Activated naive CD8-positive, alpha-beta T cell (primary cell): Measurements from ENCODE around the gene L3MBTL1.

ENCODE experiments used
- H3K27ac Mint-ChIP-seq: one replicate; pipeline ENCODE4 v1.8.0; 2021; ENCODE audit warnings: mixed read lengths
- H3K27me3 Mint-ChIP-seq: one replicate; pipeline ENCODE4 v1.8.0; 2021; ENCODE audit warnings: mixed read lengths
- H3K36me3 Mint-ChIP-seq: one replicate; pipeline ENCODE4 v1.8.0; 2021; ENCODE audit warnings: mixed read lengths
- H3K4me1 Mint-ChIP-seq: one replicate; pipeline ENCODE4 v1.8.0; 2021; ENCODE audit warnings: low read depth, mixed read lengths
- H3K4me3 Mint-ChIP-seq: one replicate; pipeline ENCODE4 v1.8.0; 2021; ENCODE audit warnings: mild to moderate bottlenecking, mixed read lengths
- H3K9me3 Mint-ChIP-seq: one replicate; pipeline ENCODE4 v1.8.0; 2021; ENCODE audit warnings: low read depth, mixed read lengths

L3MBTL1 gene

GRCh38 chr20:43536817-43537440 is 29.4 kb downstream of the L3MBTL1 start:
- Mint-ChIP-seq H3K36me3 (no peaks in the 10 kb centered on the region), H3K27me3 (no peaks in the 10 kb centered on the region), H3K27ac (no peak overlapping the region), H3K4me1 (no peaks in the 10 kb centered on the region), H3K4me3 (no peak overlapping the region), H3K9me3 (no peaks in the 10 kb centered on the region)

DNA sequence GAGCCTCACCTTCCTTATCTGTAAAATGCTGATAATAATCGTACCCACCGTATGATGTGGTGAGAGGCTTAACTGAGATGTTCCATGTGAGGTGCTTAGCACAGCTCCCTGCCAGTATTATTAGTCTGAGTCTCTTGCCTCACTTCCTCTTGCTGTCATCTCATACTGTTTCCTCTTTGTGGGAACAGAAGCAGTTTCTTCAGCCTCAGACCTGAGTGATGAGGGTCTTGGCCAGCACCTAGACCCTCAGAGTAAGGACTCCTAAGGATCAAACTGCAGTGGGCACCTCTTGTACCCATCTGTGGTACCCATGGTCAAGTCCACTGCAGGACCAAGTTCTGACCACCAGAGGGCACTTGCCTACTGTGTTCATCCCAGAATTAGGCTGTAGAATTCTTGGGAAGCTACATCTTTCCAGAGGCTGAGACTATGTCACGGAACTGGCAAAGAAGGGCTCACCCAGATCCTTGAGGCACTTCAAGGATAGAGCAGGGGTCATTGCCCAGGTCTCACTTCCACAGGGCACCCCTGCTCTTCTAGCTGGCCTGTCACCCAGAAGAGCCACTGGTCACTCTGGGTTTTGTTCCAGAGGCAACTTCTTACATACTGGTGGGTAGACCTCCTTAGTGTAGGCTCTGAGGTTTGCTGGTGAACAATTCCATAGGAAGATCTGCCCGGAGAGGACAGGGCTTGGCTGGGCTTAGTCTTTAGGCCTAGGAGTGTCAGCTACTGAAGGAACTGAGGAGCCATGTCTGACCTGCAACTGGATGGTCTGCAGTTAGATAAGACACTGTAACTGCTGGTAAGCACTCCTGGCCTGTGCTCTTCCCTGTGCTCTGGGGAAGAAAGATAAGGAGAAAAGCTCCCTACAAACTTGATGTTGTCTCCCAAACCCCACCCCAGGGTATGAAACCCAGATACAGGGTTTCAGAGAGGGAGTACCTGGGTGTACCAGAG is 30.7 kb downstream of the L3MBTL1 start:
- Mint-ChIP-seq H3K36me3 (no peaks in the 10 kb centered on the region), H3K27me3 (no peaks in the 10 kb centered on the region), H3K4me3 (no peak overlapping the region), H3K9me3 (no peaks in the 10 kb centered on the region), H3K27ac (no peak overlapping the region), H3K4me1 (no peaks in the 10 kb centered on the region)

DNA sequence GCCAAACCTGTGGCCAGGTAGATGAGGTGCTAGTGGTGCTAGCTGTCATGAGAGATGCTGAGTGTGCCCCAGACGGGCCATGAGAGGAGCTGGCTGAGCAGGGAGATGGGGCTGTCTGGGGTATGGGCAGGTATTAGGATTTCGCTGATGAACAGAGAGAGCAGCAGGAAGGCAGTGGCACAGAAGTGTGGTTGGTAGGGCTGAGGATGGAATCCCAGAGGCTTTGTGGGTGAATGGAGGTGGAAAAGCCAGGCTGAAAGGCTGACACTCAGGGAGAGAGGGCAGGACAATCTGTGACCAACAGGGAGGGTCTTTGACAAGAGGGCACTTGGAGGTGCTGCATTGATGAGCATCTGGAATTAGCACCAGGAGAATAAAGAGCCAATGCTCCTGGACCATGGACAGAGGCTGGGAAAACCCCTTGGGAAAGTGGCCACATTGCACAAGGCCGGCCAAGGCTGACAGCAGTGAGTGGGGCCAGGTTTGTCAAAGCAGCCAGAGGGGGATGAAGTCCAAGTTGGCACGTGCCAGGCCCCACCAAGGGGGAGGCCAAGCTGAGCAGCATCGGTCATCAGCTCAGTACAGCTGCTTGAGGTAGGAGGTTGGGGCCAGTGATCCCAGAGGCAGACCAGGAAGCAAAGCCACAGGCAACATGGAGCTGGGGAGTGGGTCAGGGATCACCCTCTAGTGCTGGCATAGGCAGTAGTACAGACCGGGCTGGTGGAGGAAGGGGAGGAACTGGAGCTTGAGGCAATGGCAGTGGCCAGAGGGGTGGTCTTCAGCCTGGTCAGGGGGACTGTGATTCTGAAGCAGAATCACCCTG is 31.6 kb downstream of the L3MBTL1 start:
- H3K4me3 Mint-ChIP-seq: no peak overlapping the region
- H3K36me3 Mint-ChIP-seq: no peaks in the 10 kb centered on the region

DNA sequence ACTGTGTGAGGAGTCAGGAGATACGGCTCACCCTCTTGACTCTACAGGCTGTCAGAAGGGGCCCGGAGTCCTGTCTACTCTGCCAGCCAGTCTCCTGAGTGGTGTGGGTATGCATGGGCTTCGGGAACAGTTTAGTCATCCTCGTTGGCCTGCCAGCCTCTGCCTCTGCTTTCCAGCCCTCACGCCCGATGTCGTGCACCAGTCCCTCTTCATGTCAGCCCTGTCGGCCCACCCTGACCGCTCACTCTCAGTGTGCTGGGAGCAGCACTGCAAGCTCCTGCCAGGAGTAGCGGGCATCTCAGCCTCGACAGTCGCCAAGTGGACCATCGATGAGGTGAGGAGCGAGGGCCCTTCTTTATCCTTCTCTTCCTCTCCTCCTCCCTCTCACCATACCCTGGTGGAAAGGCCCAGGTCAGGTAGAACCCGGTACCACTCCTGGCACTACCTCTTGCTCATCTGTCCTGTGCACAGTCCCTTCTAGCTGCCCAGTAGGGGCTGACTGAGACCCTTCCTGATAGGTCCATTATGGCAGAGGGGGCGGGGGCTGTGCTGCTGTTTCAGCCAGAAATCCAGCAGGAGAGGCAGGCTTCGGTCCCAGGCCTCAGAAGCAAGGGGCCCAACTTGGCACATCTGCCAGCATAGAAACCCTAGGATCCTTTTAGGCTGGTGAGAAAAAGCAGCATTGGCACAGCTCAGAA is 32.6 kb downstream of the L3MBTL1 start:
- no peak overlapping the region for H3K27ac Mint-ChIP-seq
- H3K9me3 Mint-ChIP-seq: no peaks in the 10 kb centered on the region

More for the DNA sequence above, 31.6 kb downstream of the L3MBTL1 start:
- Mint-ChIP-seq H3K4me1 (no peaks in the 10 kb centered on the region), H3K27me3 (no peaks in the 10 kb centered on the region), H3K27ac (no peak overlapping the region), H3K9me3 (no peaks in the 10 kb centered on the region)

GRCh38 chr20:43540673-43541060 is 33.2 kb downstream of the L3MBTL1 start:
- Mint-ChIP-seq H3K9me3 (no peaks in the 10 kb centered on the region), H3K27me3 (no peaks in the 10 kb centered on the region), H3K27ac (no peak overlapping the region), H3K4me1 (no peaks in the 10 kb centered on the region), H3K36me3 (no peaks in the 10 kb centered on the region), H3K4me3 (no peak overlapping the region)

More for the DNA sequence above, 32.6 kb downstream of the L3MBTL1 start:
- Mint-ChIP-seq H3K27me3 (no peaks in the 10 kb centered on the region), H3K4me3 (no peak overlapping the region), H3K4me1 (no peaks in the 10 kb centered on the region), H3K36me3 (no peaks in the 10 kb centered on the region)

DNA sequence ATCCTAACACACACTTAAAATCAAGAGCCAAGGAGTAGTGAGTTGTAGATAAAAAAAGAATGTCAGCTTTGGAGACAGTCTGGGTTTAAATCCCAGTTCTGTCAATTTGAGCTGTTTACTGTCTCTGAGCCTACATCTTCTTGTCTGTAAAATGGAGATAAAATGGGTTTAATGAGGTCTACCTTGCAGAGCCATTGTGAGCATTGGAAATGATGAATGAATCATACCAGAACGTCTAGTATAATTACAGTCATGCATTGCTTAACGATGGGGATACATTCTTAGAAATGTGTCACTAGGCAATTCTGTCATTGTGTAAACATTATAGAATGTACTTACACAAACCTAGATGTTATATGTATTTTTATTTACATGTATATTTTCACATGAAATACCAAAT is 33.7 kb downstream of the L3MBTL1 start:
- H3K27me3 Mint-ChIP-seq: no peaks in the 10 kb centered on the region
- no peak overlapping the region for H3K27ac Mint-ChIP-seq
- no peak overlapping the region for H3K4me3 Mint-ChIP-seq
- H3K9me3 Mint-ChIP-seq: no peaks in the 10 kb centered on the region
- H3K36me3 Mint-ChIP-seq: no peaks in the 10 kb centered on the region
- H3K4me1 Mint-ChIP-seq: no peaks in the 10 kb centered on the region

- no peak overlapping the region for H3K27ac Mint-ChIP-seq
- no peak overlapping the region for H3K4me3 Mint-ChIP-seq
- H3K27me3 Mint-ChIP-seq: no peaks in the 10 kb centered on the region
- H3K9me3 Mint-ChIP-seq: no peaks in the 10 kb centered on the region
- H3K4me1 Mint-ChIP-seq: no peaks in the 10 kb centered on the region
- H3K36me3 Mint-ChIP-seq: peaks cover 3% of the 10 kb centered on the region
Measured at GRCh38 chr20:43542161-43542560, 34.7 kb downstream of the L3MBTL1 start.

GRCh38 chr20:43542674-43543073 is 35.2 kb downstream of the L3MBTL1 start:
- Mint-ChIP-seq H3K27ac (no peak overlapping the region), H3K27me3 (no peaks in the 10 kb centered on the region), H3K36me3 (peaks cover 6% of the 10 kb centered on the region), H3K4me1 (no peaks in the 10 kb centered on the region), H3K4me3 (no peak overlapping the region), H3K9me3 (no peaks in the 10 kb centered on the region)

- Mint-ChIP-seq H3K9me3 (no peaks in the 10 kb centered on the region), H3K4me1 (no peaks in the 10 kb centered on the region), H3K4me3 (no peak overlapping the region), H3K36me3 (peaks cover 6% of the 10 kb centered on the region), H3K27ac (no peak overlapping the region), H3K27me3 (no peaks in the 10 kb centered on the region)
Measured at GRCh38 chr20:43543138-43543537, 35.6 kb downstream of the L3MBTL1 start.

DNA sequence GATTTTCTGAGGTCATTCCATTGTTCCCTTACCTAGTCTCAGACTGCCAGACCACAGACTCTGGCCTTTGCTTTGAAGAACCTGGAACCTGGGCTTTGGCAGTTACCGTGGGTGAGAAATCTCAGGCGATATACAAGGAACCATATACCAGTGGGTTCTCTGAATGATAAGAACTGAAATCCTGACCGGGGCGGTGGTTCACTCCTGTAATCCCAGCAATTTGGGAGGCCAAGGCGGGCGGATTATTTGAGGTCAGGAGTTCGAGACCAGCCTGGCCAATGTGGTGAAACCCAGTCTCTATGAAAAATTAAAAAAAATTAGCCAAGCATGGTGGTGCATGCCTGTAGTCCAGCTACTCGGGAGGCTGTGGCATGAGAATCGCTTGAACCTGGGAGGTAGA is 37.0 kb downstream of the L3MBTL1 start:
- H3K4me3 Mint-ChIP-seq: no peak overlapping the region
- H3K27ac Mint-ChIP-seq: no peak overlapping the region
- no peaks in the 10 kb centered on the region for H3K9me3 Mint-ChIP-seq
- no peaks in the 10 kb centered on the region for H3K4me1 Mint-ChIP-seq
- no peaks in the 10 kb centered on the region for H3K27me3 Mint-ChIP-seq
- H3K36me3 Mint-ChIP-seq: peaks cover 6% of the 10 kb centered on the region

DNA sequence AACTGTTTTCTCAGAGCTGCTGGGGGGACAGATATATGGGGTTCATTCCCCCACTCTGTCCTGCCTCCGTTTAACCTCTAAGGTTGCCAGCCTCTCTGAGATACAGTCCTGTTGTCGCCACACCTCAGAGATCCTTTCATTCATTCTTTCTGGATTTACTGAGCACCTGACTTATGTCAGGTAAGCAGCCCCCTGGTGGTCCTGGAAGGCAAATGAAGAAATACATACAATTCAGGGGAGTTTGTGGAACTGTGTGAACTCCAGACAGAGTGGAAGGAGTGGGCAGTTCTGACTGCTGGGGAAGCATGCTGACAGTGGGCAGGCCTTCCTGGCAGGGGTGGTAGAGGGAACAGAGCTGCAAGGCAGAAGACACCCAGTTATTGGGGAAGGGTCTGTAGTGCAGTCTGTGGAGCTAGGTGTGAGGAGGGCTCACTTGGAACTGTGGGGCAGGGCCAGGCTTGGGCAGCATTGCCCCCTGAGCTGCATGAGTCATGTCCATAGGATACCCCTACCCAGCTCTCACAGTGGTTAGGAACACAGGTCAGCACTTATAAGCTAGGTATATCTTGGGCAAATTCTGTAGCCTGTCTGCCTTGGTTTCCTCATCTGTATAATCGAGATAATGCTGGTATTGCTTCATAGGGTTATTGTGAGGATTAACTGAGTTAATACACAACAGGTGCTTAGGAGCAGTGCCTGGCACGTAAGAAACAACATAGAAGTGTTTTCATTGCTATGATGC is 38.5 kb downstream of the L3MBTL1 start:
- Mint-ChIP-seq H3K9me3 (no peaks in the 10 kb centered on the region), H3K4me1 (no peaks in the 10 kb centered on the region), H3K27ac (no peak overlapping the region), H3K36me3 (peaks cover 10% of the 10 kb centered on the region), H3K4me3 (no peak overlapping the region), H3K27me3 (peaks cover 3% of the 10 kb centered on the region)

GRCh38 chr20:43548273-43548880 is 40.9 kb downstream of the L3MBTL1 start:
- H3K4me3 Mint-ChIP-seq: no peak overlapping the region
- no peaks in the 10 kb centered on the region for H3K4me1 Mint-ChIP-seq
- H3K36me3 Mint-ChIP-seq: peaks cover 17% of the 10 kb centered on the region
- no peaks in the 10 kb centered on the region for H3K9me3 Mint-ChIP-seq
- no peak overlapping the region for H3K27ac Mint-ChIP-seq
- H3K27me3 Mint-ChIP-seq: peaks cover 3% of the 10 kb centered on the region

- no peak overlapping the region for H3K4me3 Mint-ChIP-seq
- no peak overlapping the region for H3K27ac Mint-ChIP-seq
Measured at GRCh38 chr20:43549416-43550065, 42.0 kb downstream of the L3MBTL1 start.

More at GRCh38 chr20:43549416-43550065, 42.0 kb downstream of the L3MBTL1 start:
- Mint-ChIP-seq H3K36me3 (peaks cover 17% of the 10 kb centered on the region), H3K9me3 (no peaks in the 10 kb centered on the region), H3K4me1 (no peaks in the 10 kb centered on the region), H3K27me3 (peaks cover 3% of the 10 kb centered on the region)
